Esophagus squamous epithelium (tissue), 5 donors: ENCODE measurements around the gene ANKRD65. TPM values are rescaled to one million over a fixed set of nuclear protein-coding genes. Genes with fewer than 3 reads are reported as not detected.

Experiments
- DNase-seq: peaks from one replicate; lab custom pipeline; 2025; lab: John Stamatoyannopoulos, UW
- H3K27ac ChIP-seq, 4 donors: fragments of 200-600 bp; sonication (generic); one replicate each; pipeline ENCODE4 v1.5.1; 2016 to 2019; ENCODE audit warnings: mild to moderate bottlenecking in 1 of 4
- H3K27me3 ChIP-seq, 4 donors: fragments of 200-600 bp; sonication (generic); 1 replicate in 3 of 4; 2 replicates in 1 of 4; pipeline versions ENCODE4 v1.5.1 to v1.6.0; 2017 to 2021; ENCODE audit warnings: antibody characterized with exemption in 1 of 4
- H3K36me3 ChIP-seq, 3 donors: fragments of 200-600 bp; sonication (generic); one replicate each; pipeline ENCODE4 v1.5.1; 2016 to 2019
- H3K4me1 ChIP-seq, 3 donors: fragments of 200-600 bp; sonication (generic); one replicate each; pipeline ENCODE4 v1.5.1; 2017 to 2019
- H3K4me3 ChIP-seq, 4 donors: fragments of 200-600 bp; sonication (generic); 1 replicate in 3 of 4; 2 replicates in 1 of 4; pipeline ENCODE4 v1.5.1; 2016 to 2019; ENCODE audit warnings: mild to moderate bottlenecking in 2 of 4, moderate library complexity in 1 of 4
- H3K9me3 ChIP-seq, 3 donors: fragments of 200-600 bp; sonication (generic); one replicate each; pipeline ENCODE4 v1.5.1; 2016 to 2019
- POLR2A ChIP-seq, 4 donors: fragments of 450-650 bp; IDR thresholded peaks; one replicate each; pipeline ENCODE4 v1.6.1; 2017; ENCODE audit warnings: antibody characterized with exemption in 4 of 4, mild to moderate bottlenecking in 4 of 4, moderate library complexity in 3 of 4
- WGBS, 2 donors: methylation state at CpG; one replicate each; pipeline ENCODE4 v1.1.5; 2018; 5-methylcytosine and 5-hydroxymethylcytosine counted together
- intact Hi-C: fragments of 100-400 bp; cut with DNase I; formaldehyde crosslinking; loops from one replicate; pipeline ENCODE4 v1.15.0; 2022
- total RNA-seq, 4 donors: library from RNA; depleted of rRNA; stranded (reverse); fragments of >200 nt; gene quantifications; one replicate each; pipeline ENCODE4 v1.1.0, GENCODE V29; 2016
- TF ChIP-seq, protein P1 (sequence below), 6 experiments: fragments of 450-650 bp in 4 of 6; fragments of 200-600 bp in 2 of 6; sonication (generic) in 2 of 6; IDR thresholded peaks; one replicate each; pipeline ENCODE4 v1.5.1; 2016 to 2019; ENCODE audit warnings: antibody characterized with exemption in 6 of 6, mild to moderate bottlenecking in 4 of 6, moderate library complexity in 4 of 6
- donor health status: DM: yes; HTN: yes; CAD: no.

Gene ANKRD65
- total RNA-seq, 4 donors from 2014 or later = 4.7 to 28.3 (median 14.4) TPM

DNA sequence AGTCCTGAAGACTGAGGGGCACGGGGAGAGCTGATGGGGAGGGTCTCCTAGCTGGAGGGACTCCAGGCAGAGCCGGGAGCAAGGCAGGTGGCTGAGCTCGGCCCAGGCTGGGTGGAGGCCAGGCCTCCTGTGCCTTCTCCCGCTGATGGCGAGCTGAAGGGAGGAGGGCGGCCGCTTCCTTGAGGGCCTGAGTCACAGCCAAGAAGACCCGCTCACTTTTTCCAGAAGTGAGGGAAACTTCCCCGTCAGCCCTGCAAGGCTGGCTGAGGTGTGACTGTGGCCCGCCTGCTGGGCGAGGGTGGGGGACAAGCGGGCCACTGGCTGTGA, 12.7 kb upstream of the ANKRD65 start:
- WGBS, 2 donors = 3% methylated on average over 7 of the region's 12 CpGs; no CpG with 5 or more reads in 1 of the 2 donors
- no peak for DNase-seq
- TF ChIP-seq, protein P1, sequence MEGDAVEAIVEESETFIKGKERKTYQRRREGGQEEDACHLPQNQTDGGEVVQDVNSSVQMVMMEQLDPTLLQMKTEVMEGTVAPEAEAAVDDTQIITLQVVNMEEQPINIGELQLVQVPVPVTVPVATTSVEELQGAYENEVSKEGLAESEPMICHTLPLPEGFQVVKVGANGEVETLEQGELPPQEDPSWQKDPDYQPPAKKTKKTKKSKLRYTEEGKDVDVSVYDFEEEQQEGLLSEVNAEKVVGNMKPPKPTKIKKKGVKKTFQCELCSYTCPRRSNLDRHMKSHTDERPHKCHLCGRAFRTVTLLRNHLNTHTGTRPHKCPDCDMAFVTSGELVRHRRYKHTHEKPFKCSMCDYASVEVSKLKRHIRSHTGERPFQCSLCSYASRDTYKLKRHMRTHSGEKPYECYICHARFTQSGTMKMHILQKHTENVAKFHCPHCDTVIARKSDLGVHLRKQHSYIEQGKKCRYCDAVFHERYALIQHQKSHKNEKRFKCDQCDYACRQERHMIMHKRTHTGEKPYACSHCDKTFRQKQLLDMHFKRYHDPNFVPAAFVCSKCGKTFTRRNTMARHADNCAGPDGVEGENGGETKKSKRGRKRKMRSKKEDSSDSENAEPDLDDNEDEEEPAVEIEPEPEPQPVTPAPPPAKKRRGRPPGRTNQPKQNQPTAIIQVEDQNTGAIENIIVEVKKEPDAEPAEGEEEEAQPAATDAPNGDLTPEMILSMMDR (IDR thresholded peaks at IDR 0.05) = no peak
- TF ChIP-seq POLR2A (IDR thresholded peaks at IDR 0.05) = no peak
- peak overlapping the region; percentile 93 to 97 (median 96) for H3K27ac ChIP-seq
- peaks cover 0 to 3% (median 2%) of the 10 kb centered on the region in 3 donors for H3K36me3 ChIP-seq
- intact Hi-C loops = no loop called here
- H3K4me3 ChIP-seq = peak overlapping the region in 3 of 4 donors; percentile 53 to 75 (median 70)
- no peaks in the 10 kb centered on the region for H3K9me3 ChIP-seq
- H3K4me1 ChIP-seq = peaks cover 77 to 99% (median 82%) of the 10 kb centered on the region in 3 donors
- peaks cover 0 to 23% (median 0%) of the 10 kb centered on the region in 4 donors for H3K27me3 ChIP-seq

DNA sequence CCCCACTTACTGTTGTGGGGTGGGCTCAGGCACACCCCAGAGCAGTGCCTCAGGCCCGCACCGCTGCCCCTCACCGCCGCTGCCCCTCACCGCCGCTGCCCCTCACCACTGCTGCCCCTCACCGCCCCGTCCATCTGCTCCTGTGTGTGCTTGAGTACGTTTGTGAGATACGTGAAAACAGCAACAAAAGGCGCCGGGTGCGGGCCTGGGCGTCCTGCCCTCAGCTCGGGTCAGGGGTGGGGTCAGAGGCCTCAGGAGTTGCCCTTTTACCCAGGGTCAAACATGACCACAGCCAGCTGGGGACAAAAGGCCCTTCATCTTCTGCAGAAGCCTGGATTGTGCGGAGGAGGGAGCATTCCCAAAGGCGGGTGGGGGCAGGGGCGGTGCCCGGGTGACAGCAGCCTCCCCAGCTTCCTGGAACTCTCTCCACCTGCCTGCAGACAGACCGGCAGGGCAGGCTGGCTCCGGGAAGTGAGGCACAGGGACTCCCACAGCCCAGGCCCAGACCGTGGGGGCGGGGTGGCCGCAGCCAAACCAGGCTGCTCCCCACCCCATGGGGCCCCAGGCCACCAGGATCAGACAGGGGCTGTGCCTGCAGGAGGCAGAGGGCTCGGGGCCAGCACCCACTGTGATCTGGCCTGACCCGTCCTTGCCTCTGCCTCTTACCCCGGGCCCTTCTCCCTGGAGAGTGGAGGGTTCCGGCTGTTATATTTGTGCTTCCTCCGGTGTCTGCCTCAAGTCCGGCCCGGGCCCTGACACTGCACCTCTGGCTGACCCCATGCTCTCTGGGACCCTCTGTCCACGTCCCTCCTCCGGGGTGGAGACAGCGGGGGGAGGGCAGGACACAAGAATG, 12.1 kb upstream of the ANKRD65 start:
- Histone ChIP-seq H3K4me1 (peaks cover 77 to 99% (median 82%) of the 10 kb centered on the region in 3 donors), H3K27ac (peak overlapping the region; percentile 93 to 97 (median 96)), H3K27me3 (peaks cover 0 to 23% (median 0%) of the 10 kb centered on the region in 4 donors), H3K9me3 (no peaks in the 10 kb centered on the region), H3K36me3 (peaks cover 0 to 3% (median 0%) of the 10 kb centered on the region in 3 donors), H3K4me3 (peak overlapping the region in 3 of 4 donors; percentile 53 to 75 (median 70))
- 0 to 25% methylated on average over 1 to 5 of the region's 34 CpGs for WGBS, 2 donors
- DNase-seq = no peak
- TF ChIP-seq, protein P1 (IDR thresholded peaks at IDR 0.05) = no peak
- peak in 2 of 4 donors; percentile 26 to 64 for TF ChIP-seq POLR2A (IDR thresholded peaks at IDR 0.05)
- intact Hi-C loops = no loop called here

- Histone ChIP-seq H3K27me3 (peaks cover 0 to 27% (median 0%) of the 10 kb centered on the region in 4 donors), H3K9me3 (no peaks in the 10 kb centered on the region), H3K36me3 (peaks cover 0 to 1% (median 0%) of the 10 kb centered on the region in 3 donors), H3K4me3 (peak overlapping the region in 3 of 4 donors; percentile 53 to 75 (median 70)), H3K27ac (peak overlapping the region; percentile 93 to 97 (median 96)), H3K4me1 (peaks cover 71 to 96% (median 75%) of the 10 kb centered on the region in 3 donors)
- TF ChIP-seq, protein P1 (IDR thresholded peaks at IDR 0.05) = no peak
- TF ChIP-seq POLR2A (IDR thresholded peaks at IDR 0.05) = no peak
- 48% methylated on average over 12 of the region's 28 CpGs; no CpG with 5 or more reads in 1 of the 2 donors for WGBS, 2 donors
- intact Hi-C loops = no loop called here
- DNase-seq = no peak
Measured at GRCh38 chr1:1432274-1432950, 11.3 kb upstream of the ANKRD65 start.

GRCh38 chr1:1431845-1432273, 10.8 kb upstream of the ANKRD65 start:
- peaks cover 0 to 28% (median 0%) of the 10 kb centered on the region in 4 donors for H3K27me3 ChIP-seq
- no peaks in the 10 kb centered on the region for H3K36me3 ChIP-seq
- H3K9me3 ChIP-seq = no peaks in the 10 kb centered on the region
- peaks cover 66 to 96% (median 72%) of the 10 kb centered on the region in 3 donors for H3K4me1 ChIP-seq
- intact Hi-C loops = no loop called here
- H3K4me3 ChIP-seq = no peak overlapping the region
- DNase-seq = no peak
- TF ChIP-seq, protein P1 (IDR thresholded peaks at IDR 0.05) = no peak
- TF ChIP-seq POLR2A (IDR thresholded peaks at IDR 0.05) = no peak
- WGBS, 2 donors = 17% methylated on average over 1 of the region's 5 CpGs; no CpG with 5 or more reads in 1 of the 2 donors
- peak overlapping the region; percentile 93 to 97 (median 96) for H3K27ac ChIP-seq
